H1 (cell line): ENCODE data around the gene PTPN5. TPM values are rescaled to one million over a fixed set of nuclear protein-coding genes. Genes with fewer than 3 reads are reported as not detected.

Experiments used
- CTCF ChIA-PET: fragments of 300-600 bp; sonication (Branson Sonifier 250); formaldehyde crosslinking; loops from one replicate; lab custom pipeline; 2021; ENCODE audit not compliant: partially characterized antibody; lab: Charles Lee
- POLR2A ChIA-PET: fragments of 300-600 bp; sonication (Branson Sonifier 250); formaldehyde crosslinking; loops from one replicate; lab custom pipeline; 2021; ENCODE audit warnings: inconsistent platforms; ENCODE audit not compliant: partially characterized antibody; lab: Charles Lee
- DNase-seq, 2 experiments: peaks; one replicate each; pipeline versions ENCODE4 v3.0.0 to v3.0.0-alpha.2; 2010 to 2022; ENCODE audit warnings: low spot score in 2 of 2, low read depth in 1 of 2, mixed read lengths in 1 of 2
- FAIRE-seq: peaks from 2 replicates; lab custom pipeline; 2011; peaks lifted over from hg19 to GRCh38; lab: Jason Lieb, UNC
- H2AFZ ChIP-seq: 2 replicates; pipeline ENCODE4 v1.8.1; 2012; ENCODE audit warnings: low read length, inconsistent platforms
- H2AK5ac ChIP-seq: 2 replicates; pipeline ENCODE4 v1.6.1; 2013; ENCODE audit warnings: low read depth, low read length
- H2BK120ac ChIP-seq: replicated peaks from 2 replicates; pipeline ENCODE3; 2013; ENCODE audit warnings: low read depth, low read length, inconsistent platforms
- H2BK12ac ChIP-seq: 2 replicates; pipeline ENCODE4 v1.6.1; 2013; ENCODE audit warnings: low read depth, low read length
- H2BK15ac ChIP-seq: 2 replicates; pipeline ENCODE4 v1.6.1; 2013; ENCODE audit warnings: low read length
- H2BK20ac ChIP-seq: 2 replicates; pipeline ENCODE4 v1.6.1; 2013; ENCODE audit warnings: low read length
- H2BK5ac ChIP-seq: 2 replicates; pipeline ENCODE4 v1.6.1; 2013; ENCODE audit warnings: low read depth, low read length
- H3K14ac ChIP-seq: 2 replicates; pipeline ENCODE4 v1.6.1; 2013; ENCODE audit warnings: inconsistent platforms; ENCODE audit not compliant: insufficient read length
- H3K18ac ChIP-seq: 2 replicates; pipeline ENCODE4 v1.6.1; 2013; ENCODE audit warnings: low read length; ENCODE audit errors: extremely low read depth
- H3K23ac ChIP-seq: 2 replicates; pipeline ENCODE4 v1.6.1; 2013; ENCODE audit warnings: inconsistent platforms; ENCODE audit not compliant: insufficient read length
- H3K23me2 ChIP-seq: 2 replicates; pipeline ENCODE4 v1.6.1; 2013; ENCODE audit warnings: low read depth, low read length
- H3K27ac ChIP-seq: 2 replicates; pipeline ENCODE4 v1.6.1; 2011; ENCODE audit warnings: low read depth, low read length, inconsistent platforms
- H3K27me3 ChIP-seq, 4 experiments: replicated peaks in 1 of 4; 1 replicate in 1 of 4; 2 replicates in 3 of 4; pipeline versions ENCODE4 v1.6.1 to v1.8.1; 2011 to 2013; ENCODE audit warnings: low read length in 3 of 4, mild to moderate bottlenecking in 3 of 4, inconsistent platforms in 2 of 4, mixed read lengths in 2 of 4, moderate library complexity in 1 of 4; ENCODE audit not compliant: control insufficient read depth in 3 of 4, insufficient read depth in 3 of 4; ENCODE audit errors: extremely low read depth in 1 of 4
- H3K36me3 ChIP-seq, 4 experiments: 2 replicates each; pipeline versions ENCODE4 v1.6.1 to v1.8.1; 2011 to 2013; ENCODE audit warnings: mild to moderate bottlenecking in 4 of 4, low read length in 3 of 4, moderate library complexity in 2 of 4, control low read depth in 1 of 4, inconsistent platforms in 1 of 4; ENCODE audit not compliant: insufficient read depth in 4 of 4, control insufficient read depth in 2 of 4
- H3K4ac ChIP-seq: replicated peaks from 2 replicates; pipeline ENCODE3; 2013; ENCODE audit warnings: low read length, low read depth, mixed read lengths, inconsistent platforms; ENCODE audit not compliant: insufficient read length
- H3K4me1 ChIP-seq, 4 experiments: replicated peaks in 1 of 4; 1 replicate in 1 of 4; 2 replicates in 3 of 4; pipeline versions ENCODE4 v1.6.1 to v1.8.1; 2011 to 2013; ENCODE audit warnings: low read length in 3 of 4, inconsistent platforms in 2 of 4, mixed read lengths in 1 of 4; ENCODE audit not compliant: insufficient read depth in 4 of 4, control insufficient read depth in 3 of 4
- H3K4me2 ChIP-seq, 2 experiments: 2 replicates each; pipeline versions ENCODE4 v1.6.1 to v1.8.1; 2011 to 2013; ENCODE audit warnings: low read depth in 2 of 2, low read length in 2 of 2, control low read depth in 1 of 2, inconsistent platforms in 1 of 2, mild to moderate bottlenecking in 1 of 2; ENCODE audit not compliant: insufficient read depth in 1 of 2
- H3K4me3 ChIP-seq, 4 experiments: fragments of 200-600, 300-600 bp in 1 of 4; sonication (generic), shearing (Covaris generic), sonication (Bioruptor Twin) in 1 of 4; 2 replicates each; pipeline versions ENCODE4 v1.5.1 to v1.8.1; 2011 to 2016; ENCODE audit warnings: low read length in 4 of 4, low read depth in 3 of 4, control low read depth in 2 of 4, inconsistent platforms in 2 of 4, mild to moderate bottlenecking in 2 of 4, mixed read lengths in 1 of 4, moderate library complexity in 1 of 4; ENCODE audit not compliant: insufficient read depth in 2 of 4; ENCODE audit errors: extremely low read depth in 1 of 4
- H3K56ac ChIP-seq: replicated peaks from 2 replicates; pipeline ENCODE3; 2013; ENCODE audit warnings: low read depth, mild to moderate bottlenecking, mixed read lengths, low read length, inconsistent platforms; ENCODE audit not compliant: insufficient read length
- H3K79me1 ChIP-seq: 2 replicates; pipeline ENCODE4 v1.6.1; 2013; ENCODE audit warnings: low read depth, low read length, control low read depth
- H3K79me2 ChIP-seq, 2 experiments: 2 replicates each; pipeline versions ENCODE4 v1.6.1 to v1.8.1; 2012 to 2013; ENCODE audit warnings: low read length in 2 of 2, mild to moderate bottlenecking in 2 of 2, inconsistent platforms in 1 of 2; ENCODE audit not compliant: insufficient read depth in 2 of 2, control insufficient read depth in 1 of 2
- H3K9ac ChIP-seq, 4 experiments: replicated peaks in 1 of 4; 1 replicate in 1 of 4; 2 replicates in 3 of 4; pipeline versions ENCODE4 v1.6.1 to v1.8.1; 2011 to 2013; ENCODE audit warnings: low read depth in 3 of 4, low read length in 3 of 4, control low read depth in 2 of 4, mild to moderate bottlenecking in 2 of 4, moderate library complexity in 2 of 4, inconsistent platforms in 1 of 4; ENCODE audit errors: extremely low read depth in 1 of 4
- H3K9me3 ChIP-seq, 2 experiments: 2 replicates each; pipeline versions ENCODE4 v1.6.1 to v1.8.1; 2012 to 2013; ENCODE audit warnings: mild to moderate bottlenecking in 2 of 2, moderate library complexity in 2 of 2, control low read depth in 1 of 2, inconsistent platforms in 1 of 2, low read depth in 1 of 2, low read length in 1 of 2, mixed read lengths in 1 of 2; ENCODE audit not compliant: insufficient read depth in 2 of 2
- H4K20me1 ChIP-seq, 2 experiments: replicated peaks in 1 of 2; 2 replicates each; pipeline versions ENCODE3 to v1.8.1; 2011 to 2013; ENCODE audit warnings: inconsistent platforms in 2 of 2, low read length in 2 of 2, mild to moderate bottlenecking in 1 of 2; ENCODE audit not compliant: insufficient read depth in 2 of 2, control insufficient read depth in 1 of 2
- H4K5ac ChIP-seq: 2 replicates; pipeline ENCODE4 v1.6.1; 2013; ENCODE audit warnings: low read length, low read depth, mixed read lengths, inconsistent platforms; ENCODE audit not compliant: insufficient read length
- H4K8ac ChIP-seq: 2 replicates; pipeline ENCODE4 v1.8.0; 2013; ENCODE audit warnings: mild to moderate bottlenecking, moderate library complexity, low read length, inconsistent platforms; ENCODE audit not compliant: insufficient read depth; ENCODE audit errors: extremely low read depth
- H4K91ac ChIP-seq: replicated peaks from 2 replicates; pipeline ENCODE3; 2013; ENCODE audit warnings: low read length, mixed read lengths, inconsistent platforms; ENCODE audit not compliant: insufficient read length
- BRCA1 ChIP-seq: IDR thresholded peaks from 2 replicates; pipeline ENCODE4 v1.6.1; 2012; ENCODE audit warnings: low read depth, low read length, improper control_type of control experiment
- CHD1 ChIP-seq: IDR thresholded peaks from 2 replicates; pipeline ENCODE4 v1.6.1; 2012; ENCODE audit warnings: low read depth, low read length, improper control_type of control experiment
- KDM4A ChIP-seq: IDR thresholded peaks from one replicate; pipeline ENCODE4 v1.7.1; 2012; ENCODE audit warnings: low read depth, mild to moderate bottlenecking, moderate library complexity, low read length, inconsistent platforms; ENCODE audit not compliant: severe bottlenecking
- SAP30 ChIP-seq: fragments of 300-600 bp; sonication (generic); IDR thresholded peaks from 2 replicates; pipeline ENCODE4 v1.7.1; 2012; ENCODE audit warnings: low read length, moderate library complexity, mild to moderate bottlenecking, inconsistent platforms; ENCODE audit not compliant: insufficient read depth, insufficient replicate concordance
- SIN3A ChIP-seq, 2 experiments: IDR thresholded peaks in 1 of 2; conservative IDR thresholded peaks in 1 of 2; 2 replicates each; pipeline ENCODE4 v1.6.1; 2011 to 2012; ENCODE audit warnings: low read length in 2 of 2, improper control_type of control experiment in 1 of 2, low read depth in 1 of 2, mild to moderate bottlenecking in 1 of 2
- ZNF274 ChIP-seq: IDR thresholded peaks from 2 replicates; pipeline ENCODE4 v1.7.0; 2012; ENCODE audit warnings: low read length, borderline replicate concordance; ENCODE audit errors: extremely low read depth
- WGBS, 2 experiments: shearing (Covaris generic) in 1 of 2; methylation state at CpG; one replicate each; pipeline versions ENCODE4 v1.1.6 to v1.1.7; 2013 to 2015; ENCODE audit warnings: low lambda C conversion rate in 2 of 2, mixed read lengths in 2 of 2, inconsistent platforms in 1 of 2, low coverage in 1 of 2, missing lambda C conversion rate in 1 of 2; ENCODE audit not compliant: insufficient replicate concordance in 2 of 2, insufficient coverage in 1 of 2, insufficient read length in 1 of 2; ENCODE audit errors: extremely low coverage in 1 of 2, missing lambda C conversion rate in 1 of 2; 5-methylcytosine and 5-hydroxymethylcytosine counted together
- polyA plus RNA-seq, 7 experiments: library from polyadenylated mRNA; depleted of rRNA in 3 of 7; stranded (reverse) in 5 of 7; unstranded in 2 of 7; fragments of >200 nt in 5 of 7; fragments of 200-250 nt in 2 of 7; gene quantifications; 1 replicate in 5 of 7; 2 replicates in 1 of 7; 4 replicates in 1 of 7; pipeline versions ENCODE4 v1.2.1 to v1.2.3, GENCODE V29; 2011 to 2013; ENCODE audit warnings: missing spikeins in 2 of 7, mixed read lengths in 2 of 7
- total RNA-seq: library from RNA; stranded (reverse); fragmentation: NEBNext Ultra II Directional; extraction: Animal tissue kit (Norgen Biotek cat#: 25700); gene quantifications from 2 replicates; pipeline ENCODE4 v1.2.1, GENCODE V29; 2021
- TF ChIP-seq, protein P1 (sequence below): IDR thresholded peaks from 2 replicates; pipeline ENCODE4 v1.6.1; 2012; ENCODE audit warnings: low read length, inconsistent platforms
- TF ChIP-seq, protein P2 (sequence below): IDR thresholded peaks from 2 replicates; pipeline ENCODE4 v1.6.1; 2012; ENCODE audit warnings: inconsistent platforms

Gene PTPN5
- total and polyA plus RNA-seq, 2 of the 8 experiments (the other 6 are each of a cell fraction or from before 2014, with no cell fraction given) = 8.4 to 12.9 TPM

- Histone ChIP-seq H3K18ac (no peak overlapping the region), H2AFZ (no peak overlapping the region), H4K20me1 (no peaks in the 10 kb centered on the region), H3K27me3 (no peaks in the 10 kb centered on the region), H3K23me2 (no peaks in the 10 kb centered on the region), H4K8ac (no peak overlapping the region), H4K91ac (no peak overlapping the region), H3K4me2 (no peak overlapping the region), H3K9ac (no peak overlapping the region), H3K14ac (no peak overlapping the region), H2BK120ac (no peak overlapping the region), H2BK20ac (no peak overlapping the region), H3K79me1 (no peaks in the 10 kb centered on the region), H2AK5ac (0 out of 2 replicates have a peak overlapping the region, but pooled peaks have one; percentile 25), H3K79me2 (no peaks in the 10 kb centered on the region), H4K5ac (no peak overlapping the region), H3K4me3 (no peak overlapping the region)
- FAIRE-seq = no peak
- WGBS, 2 experiments = 89% methylated on average over 6 of the region's 6 CpGs; no CpG with 5 or more reads in 1 of the 2 experiments
- CTCF ChIA-PET = interaction anchor here (0.9 to 13.9 kb wide), 15 partner anchors 10 to 225 kb away, joined by 3 to 244 read pairs (median 7); partner anchors contain the start of gene IGSF22
- POLR2A ChIA-PET = no interaction called here
- no peak for TF ChIP-seq KDM4A
- TF ChIP-seq, protein P1, sequence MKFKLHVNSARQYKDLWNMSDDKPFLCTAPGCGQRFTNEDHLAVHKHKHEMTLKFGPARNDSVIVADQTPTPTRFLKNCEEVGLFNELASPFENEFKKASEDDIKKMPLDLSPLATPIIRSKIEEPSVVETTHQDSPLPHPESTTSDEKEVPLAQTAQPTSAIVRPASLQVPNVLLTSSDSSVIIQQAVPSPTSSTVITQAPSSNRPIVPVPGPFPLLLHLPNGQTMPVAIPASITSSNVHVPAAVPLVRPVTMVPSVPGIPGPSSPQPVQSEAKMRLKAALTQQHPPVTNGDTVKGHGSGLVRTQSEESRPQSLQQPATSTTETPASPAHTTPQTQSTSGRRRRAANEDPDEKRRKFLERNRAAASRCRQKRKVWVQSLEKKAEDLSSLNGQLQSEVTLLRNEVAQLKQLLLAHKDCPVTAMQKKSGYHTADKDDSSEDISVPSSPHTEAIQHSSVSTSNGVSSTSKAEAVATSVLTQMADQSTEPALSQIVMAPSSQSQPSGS = no peak
- no peak for TF ChIP-seq SIN3A (conservative IDR thresholded peaks at IDR 0.05 in 1 of 2, IDR thresholded peaks at IDR 0.05 in 1 of 2; ENCODE audit: low read depth in 1 of 2, low read length in 2 of 2)
- TF ChIP-seq CHD1 = no peak
- TF ChIP-seq BRCA1 = no peak
- no peak for TF ChIP-seq SAP30
- TF ChIP-seq, protein P2, sequence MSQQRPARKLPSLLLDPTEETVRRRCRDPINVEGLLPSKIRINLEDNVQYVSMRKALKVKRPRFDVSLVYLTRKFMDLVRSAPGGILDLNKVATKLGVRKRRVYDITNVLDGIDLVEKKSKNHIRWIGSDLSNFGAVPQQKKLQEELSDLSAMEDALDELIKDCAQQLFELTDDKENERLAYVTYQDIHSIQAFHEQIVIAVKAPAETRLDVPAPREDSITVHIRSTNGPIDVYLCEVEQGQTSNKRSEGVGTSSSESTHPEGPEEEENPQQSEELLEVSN = no peak
- no peak for TF ChIP-seq ZNF274
- TF ChIP-seq, all 59 proteins: peak for 0
- no peaks in the 10 kb centered on the region for H3K36me3 ChIP-seq
- H3K23ac ChIP-seq = no peak overlapping the region
- H2BK5ac ChIP-seq = no peak overlapping the region
- peaks cover 0 to 3% (median under 1%) of the 10 kb centered on the region in 4 experiments; a peak in 2 of 7 replicates for H3K4me1 ChIP-seq
- no peak overlapping the region for H2BK12ac ChIP-seq
- H2BK15ac ChIP-seq = no peak overlapping the region
- no peak overlapping the region for H3K27ac ChIP-seq
- H3K4ac ChIP-seq = no peak overlapping the region
- no peaks in the 10 kb centered on the region for H3K9me3 ChIP-seq
- no peak overlapping the region for H3K56ac ChIP-seq
- no peak for DNase-seq
Measured at GRCh38 chr11:18765554-18765953, 26.0 kb downstream of the PTPN5 start.
